ENCODE results near the gene GDF7. TPM values are rescaled to one million over a fixed set of nuclear protein-coding genes. Genes with fewer than 3 reads are reported as not detected.

The GDF7 gene
- total and polyA plus RNA-seq, 2 of the 8 experiments (the other 6 are each of a cell fraction or from before 2014, with no cell fraction given) = 0.04 to 0.06 TPM

- Histone ChIP-seq H2BK5ac (ENCODE audit: low read depth, low read length) (no peak overlapping the region), H3K9me3 (ENCODE audit: insufficient read depth in 2 of 2, low read depth in 1 of 2, low read length in 1 of 2) (no peaks in the 10 kb centered on the region), H3K4me3 (ENCODE audit: extremely low read depth in 1 of 4, insufficient read depth in 2 of 4, low read depth in 3 of 4, low read length in 4 of 4) (no peak overlapping the region), H3K9ac (replicated peaks in 1 of 4; ENCODE audit: extremely low read depth in 1 of 4, low read depth in 3 of 4, low read length in 3 of 4) (no peak overlapping the region), H3K27me3 (replicated peaks in 1 of 4; ENCODE audit: control insufficient read depth in 3 of 4, extremely low read depth in 1 of 4, insufficient read depth in 3 of 4, low read length in 3 of 4) (no peaks in the 10 kb centered on the region), H3K4ac (replicated peaks; ENCODE audit: insufficient read length, low read depth, low read length) (no peak overlapping the region), H3K4me1 (replicated peaks in 1 of 4; ENCODE audit: control insufficient read depth in 3 of 4, insufficient read depth in 4 of 4, low read length in 3 of 4) (no peaks in the 10 kb centered on the region), H3K14ac (ENCODE audit: insufficient read length) (no peak overlapping the region), H3K56ac (replicated peaks; ENCODE audit: insufficient read length, low read depth, low read length) (no peak overlapping the region), H2BK20ac (ENCODE audit: low read length) (no peak overlapping the region), H3K23me2 (ENCODE audit: low read depth, low read length) (no peaks in the 10 kb centered on the region), H2BK15ac (ENCODE audit: low read length) (no peak overlapping the region), H4K8ac (ENCODE audit: extremely low read depth, insufficient read depth, low read length) (no peak overlapping the region), H3K79me2 (ENCODE audit: control insufficient read depth in 1 of 2, insufficient read depth in 2 of 2, low read length in 2 of 2) (no peaks in the 10 kb centered on the region), H2BK120ac (replicated peaks; ENCODE audit: low read depth, low read length) (no peak overlapping the region), H3K4me2 (ENCODE audit: insufficient read depth in 1 of 2, low read depth in 2 of 2, low read length in 2 of 2) (no peak overlapping the region), H3K79me1 (ENCODE audit: low read depth, low read length) (no peaks in the 10 kb centered on the region), H4K5ac (ENCODE audit: insufficient read length, low read depth, low read length) (no peak overlapping the region), H3K36me3 (ENCODE audit: control insufficient read depth in 2 of 4, insufficient read depth in 4 of 4, low read length in 3 of 4) (no peaks in the 10 kb centered on the region), H3K27ac (ENCODE audit: low read depth, low read length) (no peak overlapping the region), H4K91ac (replicated peaks; ENCODE audit: insufficient read length, low read length) (no peak overlapping the region), H2BK12ac (ENCODE audit: low read depth, low read length) (no peak overlapping the region), H3K18ac (ENCODE audit: extremely low read depth, low read length) (no peak overlapping the region), H4K20me1 (replicated peaks in 1 of 2; ENCODE audit: control insufficient read depth in 1 of 2, insufficient read depth in 2 of 2, low read length in 2 of 2) (peaks cover 0 to 3% of the 10 kb centered on the region in 2 experiments), H2AK5ac (ENCODE audit: low read depth, low read length) (no peak overlapping the region), H2AFZ (ENCODE audit: low read length) (no peak overlapping the region), H3K23ac (ENCODE audit: insufficient read length) (no peak overlapping the region)
- CTCF ChIA-PET (ENCODE audit: partially characterized antibody) = interaction anchor here (1.5 kb wide), 1 partner anchor 46 kb away, joined by 3 read pairs; no protein-coding TSS in a partner anchor
- DNase-seq (ENCODE audit: low read depth in 1 of 2, low spot score in 2 of 2) = no peak
- no peak for FAIRE-seq
- TF ChIP-seq USF2 (IDR thresholded peaks at IDR 0.05; ENCODE audit: low read length) = no peak
- TF ChIP-seq TAF1 (IDR thresholded peaks at IDR 0.05; ENCODE audit: low read depth, low read length) = no peak
- TF ChIP-seq SP4 (IDR thresholded peaks at IDR 0.05; ENCODE audit: low read length) = no peak
- no peak for TF ChIP-seq YY1 (IDR thresholded peaks at IDR 0.05; ENCODE audit: low read depth, low read length)
- no peak for TF ChIP-seq HDAC2 (IDR thresholded peaks at IDR 0.05; ENCODE audit: borderline replicate concordance in 1 of 2, low read depth in 2 of 2, low read length in 2 of 2)
- TF ChIP-seq SRF (IDR thresholded peaks at IDR 0.05; ENCODE audit: low read depth, low read length) = no peak
- TF ChIP-seq KDM4A (IDR thresholded peaks at IDR 0.05; ENCODE audit: low read depth, low read length, severe bottlenecking) = no peak
- TF ChIP-seq CHD1 (IDR thresholded peaks at IDR 0.05; ENCODE audit: low read depth, low read length) = no peak
- no peak for TF ChIP-seq JUN (IDR thresholded peaks at IDR 0.05; ENCODE audit: low read depth, low read length)
- TF ChIP-seq CHD2 (IDR thresholded peaks at IDR 0.05; ENCODE audit: low read length) = no peak
- no peak for TF ChIP-seq NRF1 (IDR thresholded peaks at IDR 0.05; ENCODE audit: low read depth, low read length)
- no peak for TF ChIP-seq TBP (IDR thresholded peaks at IDR 0.05; ENCODE audit: low read depth, low read length)
- no peak for TF ChIP-seq MAFK (IDR thresholded peaks at IDR 0.05; ENCODE audit: low read depth, low read length)
- TF ChIP-seq KDM5A (IDR thresholded peaks at IDR 0.05; ENCODE audit: low read length) = no peak
- no peak for TF ChIP-seq KDM1A (IDR thresholded peaks at IDR 0.05; ENCODE audit: borderline replicate concordance, low read length)
- POLR2A ChIA-PET (ENCODE audit: partially characterized antibody) = no interaction called here
Measured at GRCh38 chr2:20723543-20723942, 56.6 kb downstream of the GDF7 start.

All from H1 (cell line).